Measurements from ENCODE around the gene HMGN3. TPM values are rescaled to one million over a fixed set of nuclear protein-coding genes. Genes with fewer than 3 reads are reported as not detected.

The HMGN3 gene
- total and polyA plus RNA-seq, 2 donors (not counting 1 experiment from before 2014, with no cell fraction given) = 30.2 to 56.0 TPM

DNA sequence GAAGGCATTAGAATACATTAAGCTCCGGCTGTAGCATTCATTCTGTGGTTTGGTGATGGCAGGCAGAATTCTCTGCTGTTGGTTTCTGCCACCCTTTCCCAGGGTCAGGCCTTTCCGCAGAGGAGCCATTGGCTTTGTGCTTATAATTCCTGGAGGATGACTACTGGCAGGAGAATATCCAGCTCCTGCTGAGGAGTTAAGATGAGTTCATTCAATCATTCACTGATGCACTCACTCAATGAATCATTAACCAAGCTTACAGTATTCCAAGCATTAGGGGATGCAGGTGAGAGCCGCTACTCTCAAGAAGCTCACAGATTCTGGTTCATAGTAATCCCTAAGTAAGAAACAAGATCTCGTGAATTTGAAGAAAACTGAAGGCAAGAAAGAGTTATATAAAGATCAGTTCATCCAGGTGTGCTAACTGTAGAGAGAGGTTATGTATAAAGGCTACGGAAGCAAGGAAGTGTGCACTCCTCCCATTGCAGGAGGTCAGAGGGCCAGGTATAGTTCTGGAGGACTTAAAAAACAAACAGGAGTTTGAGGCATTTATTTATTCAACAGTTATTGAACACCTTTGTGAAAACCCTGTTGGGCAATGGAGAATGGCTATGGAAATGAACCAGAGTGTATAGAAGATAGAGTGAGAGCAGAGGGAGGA, 75.5 kb downstream of the HMGN3 start:
- no peaks in the 10 kb centered on the region for H4K20me1 ChIP-seq (ENCODE audit: control insufficient read depth, extremely low read depth, insufficient read depth, low read length)
- DNase-seq (ENCODE audit: low read depth in 2 of 2) = peak in 1 of 2 donors; percentile 53

DNA sequence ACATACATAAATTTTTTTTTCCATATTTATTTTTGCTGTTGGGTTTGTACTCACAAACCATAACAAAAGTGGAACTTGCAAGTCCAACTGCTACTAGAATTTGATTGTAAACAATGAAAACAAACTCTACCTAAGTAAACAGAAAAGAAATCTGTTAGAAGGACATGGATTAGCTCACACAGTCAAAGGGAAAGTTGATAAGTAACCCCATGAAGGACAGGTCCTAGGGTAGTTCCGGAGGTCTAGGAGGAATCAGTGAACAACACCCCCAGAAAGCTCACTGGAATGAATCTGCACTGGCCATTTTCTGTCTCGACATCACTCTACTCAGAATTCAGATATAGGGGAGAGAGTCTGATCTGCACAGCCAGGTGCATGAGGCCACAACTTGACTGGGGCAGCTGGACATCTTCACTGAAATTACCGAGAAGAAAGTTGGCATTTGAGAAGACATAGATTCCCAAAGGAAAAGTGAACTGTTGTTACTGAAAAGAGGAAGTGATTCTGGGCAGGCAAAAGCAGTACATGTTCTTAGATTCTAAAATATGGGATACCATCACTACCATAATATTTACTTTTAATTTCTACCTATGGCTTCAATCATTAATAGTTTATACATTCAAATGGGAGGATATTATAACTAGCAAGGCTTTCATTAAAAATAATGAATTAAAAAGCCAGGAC, 76.4 kb downstream of the HMGN3 start:
- Histone ChIP-seq H3K9ac (ENCODE audit: insufficient read depth, low read length) (no peak overlapping the region), H3K4me2 (ENCODE audit: extremely low read depth, insufficient read depth, low read length) (no peak overlapping the region), H3K27ac (ENCODE audit: insufficient read depth, low read length) (no peak overlapping the region), H3K4me3 (replicated peaks in 1 of 4; ENCODE audit: control extremely low read depth in 1 of 4, insufficient read depth in 1 of 4, low read depth in 3 of 4, low read length in 4 of 4) (no peak overlapping the region), H2AFZ (ENCODE audit: low read length) (no peak overlapping the region), H3K4me1 (ENCODE audit: control insufficient read depth, extremely low read depth, insufficient read depth, low read length) (no peaks in the 10 kb centered on the region), H3K27me3 (ENCODE audit: control insufficient read depth, insufficient read depth, low read length) (no peaks in the 10 kb centered on the region), H3K9me3 (ENCODE audit: control insufficient read depth, insufficient read depth, low read depth, low read length) (no peaks in the 10 kb centered on the region), H3K79me2 (ENCODE audit: control insufficient read depth, insufficient read depth, low read length) (no peaks in the 10 kb centered on the region), H3K36me3 (ENCODE audit: control insufficient read depth, insufficient read depth, low read length) (no peaks in the 10 kb centered on the region), H4K20me1 (ENCODE audit: control insufficient read depth, extremely low read depth, insufficient read depth, low read length) (no peaks in the 10 kb centered on the region)
- no peak for TF ChIP-seq CTCF (conservative IDR thresholded peaks at IDR 0.05 in 1 of 2, IDR thresholded peaks at IDR 0.05 in 1 of 2; ENCODE audit: low read depth in 1 of 2, low read length in 2 of 2)
- TF ChIP-seq EZH2 (IDR thresholded peaks at IDR 0.05; ENCODE audit: low read length, missing control alignments) = no peak
- DNase-seq (ENCODE audit: low read depth in 2 of 2) = no peak

More for the DNA sequence above, 75.5 kb downstream of the HMGN3 start:
- H3K27ac ChIP-seq (ENCODE audit: insufficient read depth, low read length) = no peak overlapping the region
- H3K79me2 ChIP-seq (ENCODE audit: control insufficient read depth, insufficient read depth, low read length) = no peaks in the 10 kb centered on the region
- no peak overlapping the region for H2AFZ ChIP-seq (ENCODE audit: low read length)
- TF ChIP-seq EZH2 (IDR thresholded peaks at IDR 0.05; ENCODE audit: low read length, missing control alignments) (no peak), CTCF (conservative IDR thresholded peaks at IDR 0.05 in 1 of 2, IDR thresholded peaks at IDR 0.05 in 1 of 2; ENCODE audit: low read depth in 1 of 2, low read length in 2 of 2) (no peak)
- H3K9ac ChIP-seq (ENCODE audit: insufficient read depth, low read length) = no peak overlapping the region
- H3K4me1 ChIP-seq (ENCODE audit: control insufficient read depth, extremely low read depth, insufficient read depth, low read length) = no peaks in the 10 kb centered on the region
- H3K9me3 ChIP-seq (ENCODE audit: control insufficient read depth, insufficient read depth, low read depth, low read length) = no peaks in the 10 kb centered on the region
- no peaks in the 10 kb centered on the region for H3K36me3 ChIP-seq (ENCODE audit: control insufficient read depth, insufficient read depth, low read length)
- no peaks in the 10 kb centered on the region for H3K27me3 ChIP-seq (ENCODE audit: control insufficient read depth, insufficient read depth, low read length)
- no peak overlapping the region for H3K4me2 ChIP-seq (ENCODE audit: extremely low read depth, insufficient read depth, low read length)
- H3K4me3 ChIP-seq (replicated peaks in 1 of 4; ENCODE audit: control extremely low read depth in 1 of 4, insufficient read depth in 1 of 4, low read depth in 3 of 4, low read length in 4 of 4) = no peak overlapping the region

- Histone ChIP-seq H4K20me1 (ENCODE audit: control insufficient read depth, extremely low read depth, insufficient read depth, low read length) (no peaks in the 10 kb centered on the region), H3K9me3 (ENCODE audit: control insufficient read depth, insufficient read depth, low read depth, low read length) (no peaks in the 10 kb centered on the region), H3K4me3 (replicated peaks in 1 of 4; ENCODE audit: control extremely low read depth in 1 of 4, insufficient read depth in 1 of 4, low read depth in 3 of 4, low read length in 4 of 4) (no peak overlapping the region), H3K36me3 (ENCODE audit: control insufficient read depth, insufficient read depth, low read length) (no peaks in the 10 kb centered on the region), H3K27ac (ENCODE audit: insufficient read depth, low read length) (no peak overlapping the region), H3K27me3 (ENCODE audit: control insufficient read depth, insufficient read depth, low read length) (no peaks in the 10 kb centered on the region), H3K79me2 (ENCODE audit: control insufficient read depth, insufficient read depth, low read length) (no peaks in the 10 kb centered on the region), H3K4me2 (ENCODE audit: extremely low read depth, insufficient read depth, low read length) (no peak overlapping the region), H3K4me1 (ENCODE audit: control insufficient read depth, extremely low read depth, insufficient read depth, low read length) (no peaks in the 10 kb centered on the region), H2AFZ (ENCODE audit: low read length) (no peak overlapping the region), H3K9ac (ENCODE audit: insufficient read depth, low read length) (no peak overlapping the region)
- no peak for DNase-seq (ENCODE audit: low read depth in 2 of 2)
- no peak for TF ChIP-seq EZH2 (IDR thresholded peaks at IDR 0.05; ENCODE audit: low read length, missing control alignments)
- no peak for TF ChIP-seq CTCF (conservative IDR thresholded peaks at IDR 0.05 in 1 of 2, IDR thresholded peaks at IDR 0.05 in 1 of 2; ENCODE audit: low read depth in 1 of 2, low read length in 2 of 2)
Observed at GRCh38 chr6:79152269-79152737, 82.2 kb downstream of the HMGN3 start.
